GM12878 (cell line): ENCODE measurements around the gene CD200R1L.

Experiments used
- CHD2 ChIP-seq: IDR thresholded peaks from 2 replicates; pipeline ENCODE4 v1.6.1; 2011; ENCODE audit warnings: low read depth, low read length, improper control_type of control experiment, borderline replicate concordance
- EGR1 ChIP-seq, 2 experiments: IDR thresholded peaks; 1 replicate in 1 of 2; 2 replicates in 1 of 2; pipeline ENCODE4 v1.6.1; 2011 to 2012; ENCODE audit warnings: low read depth in 2 of 2, low read length in 2 of 2, borderline replicate concordance in 1 of 2, mild to moderate bottlenecking in 1 of 2, moderate library complexity in 1 of 2
- EP300 ChIP-seq, 2 experiments: fragments of 150-350 bp in 1 of 2; IDR thresholded peaks; 2 replicates each; pipeline ENCODE4 v1.6.1; 2011 to 2012; ENCODE audit warnings: low read depth in 2 of 2, low read length in 2 of 2, borderline replicate concordance in 1 of 2, improper control_type of control experiment in 1 of 2, inconsistent platforms in 1 of 2; ENCODE audit not compliant: control insufficient read depth in 1 of 2
- FOS ChIP-seq: IDR thresholded peaks from 3 replicates; pipeline ENCODE4 v1.6.1; 2011; ENCODE audit warnings: borderline replicate concordance; ENCODE audit not compliant: insufficient read length; ENCODE audit errors: extremely low read depth
- IKZF2 ChIP-seq, 2 experiments: fragments of 450-650 bp; IDR thresholded peaks; 2 replicates each; pipeline ENCODE4 v1.6.1; 2017; ENCODE audit warnings: mild to moderate bottlenecking in 2 of 2, moderate library complexity in 2 of 2
- POLR2A ChIP-seq: IDR thresholded peaks from 2 replicates; pipeline ENCODE4 v1.6.1; 2011; ENCODE audit warnings: low read depth, mild to moderate bottlenecking, low read length
- SP1 ChIP-seq: IDR thresholded peaks from one replicate; pipeline ENCODE4 v1.6.1; 2011; ENCODE audit warnings: low read depth, low read length
- STAT3 ChIP-seq: IDR thresholded peaks from 2 replicates; pipeline ENCODE4 v1.6.1; 2011; ENCODE audit warnings: low read depth, low read length, improper control_type of control experiment
- TF ChIP-seq, protein P1 (sequence below), 3 experiments: IDR thresholded peaks in 2 of 3; conservative IDR thresholded peaks in 1 of 3; 2 replicates each; pipeline ENCODE4 v1.5.1; 2011; ENCODE audit warnings: low read depth in 3 of 3, low read length in 3 of 3, mild to moderate bottlenecking in 3 of 3, control low read depth in 2 of 3, moderate library complexity in 2 of 3, inconsistent platforms in 1 of 3, mixed read lengths in 1 of 3; ENCODE audit not compliant: control insufficient read depth in 2 of 3, insufficient read depth in 1 of 3; ENCODE audit errors: extremely low read depth in 1 of 3

DNA sequence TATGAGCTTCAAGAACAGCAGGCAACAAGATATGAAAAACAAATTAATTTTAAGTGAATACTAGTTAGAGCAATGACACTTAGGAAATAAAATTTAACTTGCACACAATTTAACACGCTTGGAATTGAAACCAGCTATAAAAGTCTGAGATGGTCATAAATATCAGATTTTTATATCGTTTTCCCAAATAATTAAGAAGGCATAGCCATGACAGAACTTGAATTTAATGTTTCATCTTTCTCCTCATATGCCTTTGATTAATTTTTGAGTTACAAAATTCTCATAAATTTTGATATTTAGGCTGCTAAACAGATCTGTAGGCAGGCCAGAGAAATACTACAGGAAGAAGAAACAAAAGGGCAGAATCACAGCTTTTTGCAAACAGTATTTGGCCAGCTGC is 38.5 kb downstream of the CD200R1L start:
- TF ChIP-seq STAT3, result no peak
- no peak for TF ChIP-seq EP300 (IDR thresholded peaks at IDR 0.05; ENCODE audit: borderline replicate concordance in 1 of 2, control insufficient read depth in 1 of 2, low read depth in 2 of 2, low read length in 2 of 2)
- TF ChIP-seq CHD2, result no peak
- no peak for TF ChIP-seq FOS
- no peak for TF ChIP-seq IKZF2 (IDR thresholded peaks at IDR 0.05)
- TF ChIP-seq, protein P1, sequence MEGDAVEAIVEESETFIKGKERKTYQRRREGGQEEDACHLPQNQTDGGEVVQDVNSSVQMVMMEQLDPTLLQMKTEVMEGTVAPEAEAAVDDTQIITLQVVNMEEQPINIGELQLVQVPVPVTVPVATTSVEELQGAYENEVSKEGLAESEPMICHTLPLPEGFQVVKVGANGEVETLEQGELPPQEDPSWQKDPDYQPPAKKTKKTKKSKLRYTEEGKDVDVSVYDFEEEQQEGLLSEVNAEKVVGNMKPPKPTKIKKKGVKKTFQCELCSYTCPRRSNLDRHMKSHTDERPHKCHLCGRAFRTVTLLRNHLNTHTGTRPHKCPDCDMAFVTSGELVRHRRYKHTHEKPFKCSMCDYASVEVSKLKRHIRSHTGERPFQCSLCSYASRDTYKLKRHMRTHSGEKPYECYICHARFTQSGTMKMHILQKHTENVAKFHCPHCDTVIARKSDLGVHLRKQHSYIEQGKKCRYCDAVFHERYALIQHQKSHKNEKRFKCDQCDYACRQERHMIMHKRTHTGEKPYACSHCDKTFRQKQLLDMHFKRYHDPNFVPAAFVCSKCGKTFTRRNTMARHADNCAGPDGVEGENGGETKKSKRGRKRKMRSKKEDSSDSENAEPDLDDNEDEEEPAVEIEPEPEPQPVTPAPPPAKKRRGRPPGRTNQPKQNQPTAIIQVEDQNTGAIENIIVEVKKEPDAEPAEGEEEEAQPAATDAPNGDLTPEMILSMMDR (IDR thresholded peaks at IDR 0.05 in 2 of 3, conservative IDR thresholded peaks at IDR 0.05 in 1 of 3; ENCODE audit: control insufficient read depth in 2 of 3, extremely low read depth in 1 of 3, insufficient read depth in 1 of 3, low read depth in 3 of 3, low read length in 3 of 3), result no peak
- TF ChIP-seq POLR2A, result no peak
- no peak for TF ChIP-seq SP1
- TF ChIP-seq EGR1 (IDR thresholded peaks at IDR 0.05; ENCODE audit: borderline replicate concordance in 1 of 2, low read depth in 2 of 2, low read length in 2 of 2), result no peak
